Endothelial cell of umbilical vein (primary cell): ENCODE data around the gene USP12. TPM values are rescaled to one million over a fixed set of nuclear protein-coding genes. Genes with fewer than 3 reads are reported as not detected.

Experiments
- BruUV-seq: library from RNA; stranded (reverse); fragments of 400-500 nt; replicated peaks from 2 replicates; lab custom pipeline; 2021; lab: Mats Ljungman, UMichigan
- CTCF ChIA-PET: fragments of 300-600, 350-600 bp; sonication (Branson Sonifier 250); formaldehyde crosslinking; loops from one replicate; lab custom pipeline; 2021; ENCODE audit warnings: antibody characterized with exemption, inconsistent platforms; lab: Charles Lee
- POLR2A ChIA-PET: fragments of 300-600, 350-600 bp; sonication (Branson Sonifier 250); formaldehyde crosslinking; loops from one replicate; lab custom pipeline; 2021; ENCODE audit warnings: antibody characterized with exemption, inconsistent platforms; lab: Charles Lee
- DNase-seq: peaks from one replicate; pipeline ENCODE4 v3.0.0-alpha.2; 2011; ENCODE audit warnings: low read depth, low spot score
- FAIRE-seq: peaks from 2 replicates; lab custom pipeline; 2011; peaks lifted over from hg19 to GRCh38; lab: Jason Lieb, UNC
- H2AFZ ChIP-seq: 2 replicates; pipeline ENCODE4 v1.6.0; 2012; ENCODE audit warnings: low read depth, low read length, control low read depth, inconsistent platforms
- H3K27ac ChIP-seq: 2 replicates; pipeline ENCODE4 v1.5.1; 2011; ENCODE audit warnings: low read depth, mild to moderate bottlenecking, control low read depth, low read length, moderate library complexity; ENCODE audit not compliant: insufficient read depth
- H3K27me3 ChIP-seq, 2 experiments: 2 replicates each; pipeline versions ENCODE4 v1.6.0 to v1.6.1; 2011; ENCODE audit warnings: low read length in 2 of 2, mixed read lengths in 1 of 2; ENCODE audit not compliant: control insufficient read depth in 2 of 2, insufficient read depth in 2 of 2
- H3K36me3 ChIP-seq, 2 experiments: 2 replicates in 1 of 2; 3 replicates in 1 of 2; pipeline ENCODE4 v1.5.1; 2011; ENCODE audit warnings: low read length in 2 of 2, mild to moderate bottlenecking in 1 of 2, moderate library complexity in 1 of 2; ENCODE audit not compliant: control insufficient read depth in 2 of 2, insufficient read depth in 2 of 2; ENCODE audit errors: extremely low read depth in 1 of 2
- H3K4me1 ChIP-seq: 3 replicates; pipeline ENCODE4 v1.5.1; 2011; ENCODE audit warnings: mild to moderate bottlenecking, low read length; ENCODE audit not compliant: control insufficient read depth, insufficient read depth; ENCODE audit errors: extremely low read depth
- H3K4me2 ChIP-seq: 2 replicates; pipeline ENCODE4 v1.6.1; 2011; ENCODE audit warnings: low read length, control low read depth, mixed read lengths; ENCODE audit not compliant: insufficient read depth
- H3K4me3 ChIP-seq, 3 experiments: fragments of 200-600 bp in 1 of 3; sonication (generic), shearing (Covaris generic) in 1 of 3; replicated peaks in 1 of 3; 2 replicates each; pipeline ENCODE4 v1.5.1; 2011 to 2016; ENCODE audit warnings: control low read depth in 3 of 3, low read length in 3 of 3, mild to moderate bottlenecking in 2 of 3, inconsistent platforms in 1 of 3, low read depth in 1 of 3, moderate library complexity in 1 of 3; ENCODE audit not compliant: insufficient read depth in 1 of 3
- H3K79me2 ChIP-seq: 2 replicates; pipeline ENCODE4 v1.6.0; 2012; ENCODE audit warnings: low read length, inconsistent platforms; ENCODE audit not compliant: control insufficient read depth, insufficient read depth
- H3K9ac ChIP-seq: replicated peaks from 2 replicates; pipeline ENCODE3; 2011; ENCODE audit warnings: low read length, control low read depth; ENCODE audit not compliant: insufficient read depth; ENCODE audit errors: extremely low read depth
- H3K9me1 ChIP-seq: replicated peaks from 3 replicates; pipeline ENCODE4 v1.6.0; 2011; ENCODE audit warnings: mild to moderate bottlenecking, low read length; ENCODE audit not compliant: control insufficient read depth, insufficient read depth; ENCODE audit errors: extremely low read depth
- H3K9me3 ChIP-seq: replicated peaks from 2 replicates; pipeline ENCODE4 v1.5.1; 2012; ENCODE audit warnings: low read length, inconsistent platforms; ENCODE audit not compliant: control insufficient read depth, insufficient read depth
- H4K20me1 ChIP-seq: replicated peaks from 2 replicates; pipeline ENCODE3; 2011; ENCODE audit warnings: mild to moderate bottlenecking, low read length; ENCODE audit not compliant: control insufficient read depth, insufficient read depth; ENCODE audit errors: extremely low read depth
- CTCF ChIP-seq, 2 donors: IDR thresholded peaks; 1 replicate in 1 of 2; 2 replicates in 1 of 2; pipeline ENCODE4 v1.5.1; 2011; ENCODE audit warnings: low read length in 2 of 2, mild to moderate bottlenecking in 2 of 2, moderate library complexity in 2 of 2, control low read depth in 1 of 2, inconsistent platforms in 1 of 2, low read depth in 1 of 2; ENCODE audit not compliant: insufficient read depth in 1 of 2; ENCODE audit errors: extremely low read depth in 1 of 2
- EZH2 ChIP-seq: IDR thresholded peaks from 2 replicates; pipeline ENCODE4 v1.6.1; 2012; ENCODE audit warnings: borderline replicate concordance, low read depth, mild to moderate bottlenecking, moderate library complexity, low read length, inconsistent platforms; ENCODE audit not compliant: severe bottlenecking
- FOS ChIP-seq: IDR thresholded peaks from 2 replicates; pipeline ENCODE4 v1.6.1; 2011; ENCODE audit warnings: mild to moderate bottlenecking, low read length, moderate library complexity, borderline replicate concordance; ENCODE audit not compliant: insufficient read depth
- GATA2 ChIP-seq: IDR thresholded peaks from 2 replicates; pipeline ENCODE4 v1.7.0; 2011; ENCODE audit warnings: low read depth, mild to moderate bottlenecking, moderate library complexity, mixed read lengths, low read length; ENCODE audit not compliant: insufficient read length, insufficient read depth
- JUN ChIP-seq: IDR thresholded peaks from 2 replicates; pipeline ENCODE4 v1.6.1; 2011; ENCODE audit warnings: borderline replicate concordance, low read depth; ENCODE audit not compliant: insufficient read length, insufficient read depth
- MAX ChIP-seq: IDR thresholded peaks from 2 replicates; pipeline ENCODE4 v1.6.1; 2011; ENCODE audit not compliant: insufficient read depth, insufficient read length
- MYC ChIP-seq: IDR thresholded peaks from one replicate; pipeline ENCODE4 v1.6.1; 2011; ENCODE audit warnings: mild to moderate bottlenecking, low read depth, low read length
- POLR2A ChIP-seq: IDR thresholded peaks from 2 replicates; pipeline ENCODE4 v1.6.1; 2012; ENCODE audit warnings: low read depth, mild to moderate bottlenecking, control low read depth, low read length
- POLR2AphosphoS5 ChIP-seq: IDR thresholded peaks from 2 replicates; pipeline ENCODE4 v1.6.1; 2012; ENCODE audit warnings: low read depth, mild to moderate bottlenecking, control low read depth, low read length, moderate library complexity; ENCODE audit not compliant: insufficient read depth
- dilution Hi-C: fragments of 300-500 bp; cut with MboI; formaldehyde crosslinking; loops from one replicate; pipeline ENCODE4 v1.15.0; 2019; ENCODE audit warnings: low sequenced_read_pairs; ENCODE audit not compliant: extremely low pct_ligation_motif_present
- intact Hi-C: fragments of 100-400 bp; cut with micrococcal nuclease; formaldehyde crosslinking; loops from one replicate; pipeline ENCODE4 v1.10.0; 2022
- polyA plus RNA-seq, 4 experiments: library from polyadenylated mRNA; depleted of rRNA in 3 of 4; stranded (reverse) in 3 of 4; unstranded in 1 of 4; fragments of >200 nt; gene quantifications; 2 replicates each; pipeline versions ENCODE4 v1.2.1 to v1.2.3, GENCODE V29; 2011 to 2012; ENCODE audit warnings: missing spikeins in 1 of 4
- total RNA-seq: library from RNA; stranded (reverse); gene quantifications from 2 replicates; pipeline ENCODE4 v1.2.3, GENCODE V29; 2021

Gene USP12
- total and polyA plus RNA-seq, 2 donors (not counting 3 experiments of a cell fraction or from before 2014, with no cell fraction given), result 6.2 to 33.4 TPM

GRCh38 chr13:27171827-27172494 lies 350 bp upstream of the USP12 start:
- H3K27ac ChIP-seq, result peak overlapping the region; percentile 88
- POLR2A ChIA-PET, result interaction anchor here (0.6 to 1.4 kb wide), 2 partner anchors 23 to 81 kb away, joined by 3 to 6 read pairs; no protein-coding TSS in a partner anchor
- H3K36me3 ChIP-seq, result no peaks in the 10 kb centered on the region
- H3K27me3 ChIP-seq, result no peaks in the 10 kb centered on the region
- H3K9ac ChIP-seq, result peak overlapping the region; percentile 87
- TF ChIP-seq JUN (peak; percentile 35), POLR2AphosphoS5 (peak; percentile 62), POLR2A (no peak), CTCF (IDR thresholded peaks at IDR 0.05; ENCODE audit: extremely low read depth in 1 of 2, insufficient read depth in 1 of 2, low read depth in 1 of 2, low read length in 2 of 2) (no peak), MYC (no peak), FOS (peak; percentile 44), GATA2 (peak; percentile 67), EZH2 (no peak), MAX (no peak)
- peaks cover 23% of the 10 kb centered on the region for H4K20me1 ChIP-seq
- peaks cover 41% of the 10 kb centered on the region for H3K79me2 ChIP-seq
- dilution Hi-C loops, result no loop called here
- CTCF ChIA-PET, result interaction anchor here (0.9 to 1.3 kb wide), 4 partner anchors 23 to 187 kb away, joined by 3 to 5 read pairs (median 4); partner anchors contain the start of gene RPL21
- H3K9me1 ChIP-seq, result no peaks in the 10 kb centered on the region
- intact Hi-C loops, result loop anchor here (1.0 kb wide), 4 partner anchors 11 to 98 kb away; partner anchors contain the start of genes RASL11A and RPL21
- peak overlapping the region; percentile 90 for H3K4me2 ChIP-seq
- peak; percentile 92 for DNase-seq
- peak; percentile 85 for FAIRE-seq
- no TSS peak for BruUV-seq
- peaks cover 38% of the 10 kb centered on the region for H3K4me1 ChIP-seq
- peak overlapping the region; percentile 73 for H2AFZ ChIP-seq
- H3K9me3 ChIP-seq, result no peaks in the 10 kb centered on the region
- H3K4me3 ChIP-seq, result peak overlapping the region; percentile 74 to 86 (median 80)
